DMS114 treated with DMSO at 0.1 percent for 48 hours (cell line): Measurements from ENCODE around the gene TAS1R1.

Experiments used
- DNase-seq: peaks from one replicate; lab custom pipeline; 2025; ENCODE audit not compliant: unreplicated experiment; lab: John Stamatoyannopoulos, UW

Gene TAS1R1

DNA sequence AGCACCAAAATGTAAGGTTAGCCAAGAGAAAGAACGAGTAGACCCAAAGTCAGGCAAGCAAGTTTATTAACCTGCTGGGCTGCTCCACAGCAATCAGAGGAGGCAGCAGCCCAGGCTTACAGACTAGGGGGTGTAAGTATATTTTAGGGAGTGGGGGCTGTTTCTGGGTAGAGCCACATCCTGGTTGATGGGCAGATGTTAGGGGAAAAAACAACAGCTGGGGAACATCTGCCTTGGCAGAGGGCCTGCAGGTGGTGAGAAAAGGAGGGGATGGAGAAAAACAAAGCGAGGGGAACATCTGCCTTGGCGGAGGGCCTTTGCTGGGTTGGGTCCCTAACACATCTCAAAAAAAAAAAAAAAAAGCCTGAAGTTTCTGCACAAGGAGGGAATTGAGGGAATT lies 15.0 kb downstream of the TAS1R1 start:
- no peak for DNase-seq

GRCh38 chr1:6570987-6571386 lies 15.9 kb downstream of the TAS1R1 start:
- DNase-seq, result no peak

DNA sequence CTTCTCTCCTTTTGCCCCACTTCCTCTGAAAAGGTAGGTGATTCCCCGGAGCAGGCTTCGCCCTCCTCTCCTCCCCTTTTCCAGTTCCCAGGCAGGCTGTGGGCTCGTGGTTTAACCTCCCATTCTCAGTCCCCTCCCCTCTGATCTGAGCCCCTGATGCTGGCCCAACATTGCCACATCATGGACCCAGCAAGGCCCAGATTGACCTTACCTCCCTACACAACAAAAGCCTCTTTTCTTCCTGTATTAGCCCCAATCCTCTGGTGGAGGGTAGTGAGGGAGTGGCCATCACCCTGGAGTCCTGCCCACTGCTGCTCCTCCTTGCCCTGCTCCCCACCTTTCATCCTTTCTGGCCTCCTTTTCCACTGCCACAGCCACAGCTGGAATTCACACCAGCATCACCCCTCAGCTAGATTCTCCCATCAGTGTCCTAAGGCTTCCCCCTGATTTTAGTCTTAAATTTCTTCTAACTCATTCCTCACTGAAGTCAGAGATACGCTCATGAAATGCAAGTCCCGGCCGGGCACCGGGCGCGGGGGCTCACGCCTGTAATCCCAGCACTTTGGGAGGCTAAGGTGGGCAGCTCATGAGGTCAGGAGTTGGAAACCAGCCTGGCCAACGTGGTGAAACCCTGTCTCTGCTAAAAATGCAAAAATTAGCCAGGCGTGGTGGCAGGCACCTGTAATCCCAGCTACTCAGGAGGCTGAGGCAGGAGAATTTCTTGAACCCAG lies 17.7 kb downstream of the TAS1R1 start:
- DNase-seq, result no peak

DNA sequence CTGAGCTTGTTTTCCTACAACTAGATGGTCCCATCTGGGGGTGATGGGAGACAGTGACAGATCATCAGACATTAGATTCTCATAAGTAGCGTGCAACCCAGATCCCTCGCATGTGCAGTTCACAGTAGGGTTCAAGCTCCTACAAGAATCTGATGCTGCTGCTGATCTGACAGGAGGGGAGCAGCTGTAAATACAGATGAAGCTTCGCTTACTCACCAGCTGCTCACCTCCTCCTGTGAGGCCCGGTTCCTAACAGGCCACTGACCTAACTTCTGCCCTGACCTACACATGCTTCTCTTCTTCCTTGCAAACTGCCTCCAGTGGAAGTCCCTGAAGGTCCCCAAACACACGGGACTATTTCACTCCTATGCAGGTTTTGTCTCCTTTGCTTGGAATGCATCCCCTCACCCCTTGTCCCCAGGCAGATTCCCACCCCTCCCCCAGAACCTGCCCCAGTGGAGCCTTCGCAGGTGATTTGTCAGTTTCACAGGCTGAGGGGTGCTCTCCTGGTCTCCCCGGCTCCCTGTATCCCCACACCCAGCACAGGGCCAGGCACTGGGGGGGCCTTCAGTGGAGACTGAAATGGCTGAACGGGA lies 19.0 kb downstream of the TAS1R1 start:
- no peak for DNase-seq

GRCh38 chr1:6574818-6575217 lies 19.7 kb downstream of the TAS1R1 start:
- DNase-seq, result no peak

- DNase-seq, result no peak
These were observed 22.9 kb downstream of the TAS1R1 start for GRCh38 chr1:6577831-6578525.

GRCh38 chr1:6578624-6579373 lies 23.7 kb downstream of the TAS1R1 start:
- no peak for DNase-seq

DNA sequence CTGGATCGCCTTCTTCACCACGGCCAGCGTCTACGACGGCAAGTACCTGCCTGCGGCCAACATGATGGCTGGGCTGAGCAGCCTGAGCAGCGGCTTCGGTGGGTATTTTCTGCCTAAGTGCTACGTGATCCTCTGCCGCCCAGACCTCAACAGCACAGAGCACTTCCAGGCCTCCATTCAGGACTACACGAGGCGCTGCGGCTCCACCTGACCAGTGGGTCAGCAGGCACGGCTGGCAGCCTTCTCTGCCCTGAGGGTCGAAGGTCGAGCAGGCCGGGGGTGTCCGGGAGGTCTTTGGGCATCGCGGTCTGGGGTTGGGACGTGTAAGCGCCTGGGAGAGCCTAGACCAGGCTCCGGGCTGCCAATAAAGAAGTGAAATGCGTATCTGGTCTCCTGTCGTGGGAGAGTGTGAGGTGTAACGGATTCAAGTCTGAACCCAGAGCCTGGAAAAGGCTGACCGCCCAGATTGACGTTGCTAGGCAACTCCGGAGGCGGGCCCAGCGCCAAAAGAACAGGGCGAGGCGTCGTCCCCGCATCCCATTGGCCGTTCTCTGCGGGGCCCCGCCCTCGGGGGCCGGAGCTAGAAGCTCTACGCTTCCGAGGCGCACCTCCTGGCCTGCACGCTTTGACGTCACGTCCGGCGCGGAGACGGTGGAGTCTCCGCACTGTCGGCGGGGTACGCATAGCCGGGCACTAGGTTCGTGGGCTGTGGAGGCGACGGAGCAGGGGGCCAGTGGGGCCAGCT lies 24.4 kb downstream of the TAS1R1 start, which contains the start of gene ZBTB48:
ZBTB48 (plus strand) TSS at position 621 of the 745 bp plus-strand sequence. CDS start 616 bp downstream, outside the sequence.
- DNase-seq, result peak; percentile 92

DNA sequence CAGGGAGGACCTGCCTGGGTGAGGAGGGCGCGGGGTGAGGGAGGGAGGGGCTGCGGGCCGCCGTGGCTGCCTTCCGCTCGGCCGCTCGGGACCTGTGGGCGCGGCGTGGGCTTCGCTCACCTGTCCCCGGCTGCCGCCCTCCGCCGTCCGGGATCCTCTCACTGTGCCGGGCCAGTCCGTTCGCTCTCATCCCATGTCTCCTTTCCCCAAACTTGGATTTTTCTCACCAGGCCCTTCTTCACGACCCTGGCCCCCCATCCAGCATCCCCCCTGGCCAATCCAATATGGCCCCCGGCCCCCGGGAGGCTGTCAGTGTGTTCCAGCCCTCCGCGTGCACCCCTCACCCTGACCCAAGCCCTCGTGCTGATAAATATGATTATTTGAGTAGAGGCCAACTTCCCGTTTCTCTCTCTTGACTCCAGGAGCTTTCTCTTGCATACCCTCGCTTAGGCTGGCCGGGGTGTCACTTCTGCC lies 25.0 kb downstream of the TAS1R1 start:
- no peak for DNase-seq

DNA sequence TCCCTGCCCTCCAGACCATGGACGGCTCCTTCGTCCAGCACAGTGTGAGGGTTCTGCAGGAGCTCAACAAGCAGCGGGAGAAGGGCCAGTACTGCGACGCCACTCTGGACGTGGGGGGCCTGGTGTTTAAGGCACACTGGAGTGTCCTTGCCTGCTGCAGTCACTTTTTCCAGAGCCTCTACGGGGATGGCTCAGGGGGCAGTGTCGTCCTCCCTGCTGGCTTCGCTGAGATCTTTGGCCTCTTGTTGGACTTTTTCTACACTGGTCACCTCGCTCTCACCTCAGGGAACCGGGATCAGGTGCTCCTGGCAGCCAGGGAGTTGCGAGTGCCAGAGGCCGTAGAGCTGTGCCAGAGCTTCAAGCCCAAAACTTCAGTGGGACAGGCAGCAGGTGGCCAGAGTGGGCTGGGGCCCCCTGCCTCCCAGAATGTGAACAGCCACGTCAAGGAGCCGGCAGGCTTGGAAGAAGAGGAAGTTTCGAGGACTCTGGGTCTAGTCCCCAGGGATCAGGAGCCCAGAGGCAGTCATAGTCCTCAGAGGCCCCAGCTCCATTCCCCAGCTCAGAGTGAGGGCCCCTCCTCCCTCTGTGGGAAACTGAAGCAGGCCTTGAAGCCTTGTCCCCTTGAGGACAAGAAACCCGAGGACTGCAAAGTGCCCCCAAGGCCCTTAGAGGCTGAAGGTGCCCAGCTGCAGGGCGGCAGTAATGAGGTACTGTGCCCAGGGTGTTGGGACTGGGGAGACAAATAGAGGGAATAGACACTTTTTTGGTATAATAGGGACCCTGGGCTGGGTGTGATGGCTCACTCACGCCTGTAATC lies 25.7 kb downstream of the TAS1R1 start:
- no peak for DNase-seq

DNA sequence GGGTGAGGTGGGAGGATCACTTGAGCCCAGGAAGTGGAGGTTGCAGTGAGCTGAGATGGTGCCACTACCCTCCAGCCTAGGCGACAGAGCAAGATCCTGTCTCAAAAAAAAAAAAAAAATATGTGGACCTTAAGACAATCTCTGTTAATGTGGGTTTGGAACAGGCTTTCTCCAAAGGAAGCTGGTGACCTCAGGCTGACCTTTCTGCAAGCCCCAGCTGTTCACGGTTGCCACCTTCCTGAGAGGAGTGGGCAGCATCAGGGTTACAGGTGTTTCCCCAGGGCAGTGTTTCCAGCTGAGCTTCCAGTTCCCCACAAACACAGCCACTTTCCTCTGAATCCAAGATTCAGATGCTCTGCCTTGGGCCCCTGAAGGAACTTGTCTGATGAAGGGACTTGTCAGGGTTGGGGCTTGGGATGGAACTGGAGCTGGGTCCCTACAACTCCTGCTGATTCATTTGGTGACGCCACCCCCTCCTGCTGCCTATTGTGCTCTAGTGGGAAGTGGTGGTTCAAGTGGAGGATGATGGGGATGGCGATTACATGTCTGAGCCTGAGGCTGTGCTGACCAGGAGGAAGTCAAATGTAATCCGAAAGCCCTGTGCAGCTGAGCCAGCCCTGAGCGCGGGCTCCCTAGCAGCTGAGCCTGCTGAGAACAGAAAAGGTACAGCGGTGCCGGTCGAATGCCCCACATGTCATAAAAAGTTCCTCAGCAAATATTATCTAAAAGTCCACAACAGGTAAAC lies 26.6 kb downstream of the TAS1R1 start:
- no peak for DNase-seq

DNA sequence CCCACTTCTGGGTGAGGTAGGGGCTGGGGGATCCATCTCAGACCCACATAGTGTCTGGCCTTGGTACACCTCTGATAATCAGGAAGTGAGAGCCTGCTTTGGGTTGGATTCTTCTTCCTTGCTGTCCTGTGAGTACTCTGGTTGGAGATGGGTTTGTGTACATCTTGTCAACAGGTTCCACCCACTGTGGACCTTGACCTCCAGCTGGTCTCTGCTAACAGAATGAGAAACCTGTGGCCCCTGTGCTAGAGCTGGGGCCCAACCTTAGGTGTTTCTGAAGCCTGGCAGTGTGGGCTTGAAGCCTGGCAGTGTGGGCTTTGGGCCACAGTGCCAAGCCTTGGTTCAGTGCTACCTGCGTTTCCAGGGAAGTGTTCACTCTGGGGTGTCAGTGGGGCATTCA lies 27.3 kb downstream of the TAS1R1 start:
- DNase-seq, result no peak

DNA sequence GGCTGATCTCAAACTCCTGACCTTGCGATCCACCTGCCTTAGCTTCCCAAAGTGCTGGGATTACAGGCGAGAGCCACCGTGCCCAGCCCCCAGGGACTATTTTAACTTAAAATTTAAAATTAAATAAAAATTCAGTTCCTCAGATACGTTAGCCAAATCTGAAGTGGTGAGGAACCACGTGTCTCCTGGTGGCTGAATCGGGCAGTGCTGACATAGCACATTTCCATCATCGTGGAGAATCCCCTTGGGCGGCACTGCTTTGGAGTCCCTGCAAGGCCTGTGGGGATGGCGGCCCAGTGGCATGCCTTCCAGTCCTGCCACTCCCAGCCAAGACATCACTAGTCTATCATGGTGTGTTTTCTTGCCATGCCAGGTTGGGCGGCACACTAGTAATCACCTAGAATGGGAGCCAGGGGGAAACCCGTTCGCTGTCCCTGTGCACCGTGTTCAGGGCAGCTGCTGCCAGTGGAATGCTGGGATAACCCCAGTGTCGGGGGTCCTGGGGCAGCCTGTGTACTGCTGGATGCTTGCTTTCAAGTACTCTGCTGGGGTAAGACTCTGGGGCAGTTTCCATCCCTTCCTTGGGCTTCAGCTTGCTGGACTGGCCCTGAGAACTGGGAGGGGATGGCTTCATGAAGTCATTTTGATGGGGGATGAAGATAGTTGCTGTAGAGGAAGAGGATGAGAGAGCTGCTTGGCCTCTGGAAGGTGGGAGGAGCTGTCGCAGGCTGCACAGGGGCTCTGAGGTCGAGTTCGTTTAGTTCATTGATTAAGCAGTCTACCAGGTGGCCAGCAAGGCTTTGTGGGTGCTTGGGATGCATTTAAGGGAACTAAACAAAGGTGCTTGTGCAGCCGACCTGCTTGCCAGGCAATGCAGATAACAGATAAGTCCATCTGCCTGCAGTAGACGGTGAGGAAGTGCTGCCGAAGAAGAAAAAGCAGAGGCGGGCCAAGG lies 29.3 kb downstream of the TAS1R1 start:
- DNase-seq, result no peak

GRCh38 chr1:6585081-6585722 lies 30.1 kb downstream of the TAS1R1 start:
- DNase-seq, result no peak

DNA sequence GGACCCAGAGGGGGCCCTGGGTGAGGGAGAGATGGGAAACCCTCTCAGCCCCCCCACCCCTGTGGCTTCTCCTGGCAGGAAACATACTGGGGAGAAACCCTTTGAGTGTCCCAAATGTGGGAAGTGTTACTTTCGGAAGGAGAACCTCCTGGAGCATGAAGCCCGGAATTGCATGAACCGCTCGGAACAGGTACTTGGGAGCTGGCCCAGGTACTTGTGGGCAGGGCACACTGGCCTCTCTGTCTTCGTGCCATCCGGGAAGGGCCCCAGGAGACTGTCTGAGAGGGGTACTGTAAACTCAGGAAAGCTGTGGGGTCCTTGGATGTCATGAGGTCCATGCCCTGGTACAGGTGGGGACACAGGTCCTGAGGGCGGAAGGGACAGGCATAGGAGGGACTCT lies 30.7 kb downstream of the TAS1R1 start:
- no peak for DNase-seq

DNA sequence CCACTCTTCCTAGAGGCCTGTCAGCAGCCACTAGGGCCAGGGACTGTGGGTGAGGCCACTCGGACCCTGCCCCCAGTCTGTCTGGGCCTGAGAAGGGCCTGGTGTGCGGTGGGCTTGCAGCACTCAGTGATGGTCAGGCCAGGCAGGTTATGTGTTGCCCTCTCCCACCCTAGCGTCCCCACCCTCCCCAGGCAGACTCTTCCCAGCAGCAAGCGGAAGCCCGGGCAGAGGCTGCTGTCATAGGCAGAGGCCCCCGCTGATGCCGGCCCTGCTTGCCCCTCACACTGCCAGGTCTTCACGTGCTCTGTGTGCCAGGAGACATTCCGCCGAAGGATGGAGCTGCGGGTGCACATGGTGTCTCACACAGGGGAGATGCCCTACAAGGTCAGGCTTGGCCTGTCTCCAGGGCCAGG lies 31.3 kb downstream of the TAS1R1 start:
- no peak for DNase-seq

GRCh38 chr1:6587261-6588005 lies 32.3 kb downstream of the TAS1R1 start:
- no peak for DNase-seq
